ENCODE measurements around the gene NUDT2.
A peak's percentile ranks its signal among the peaks of the same experiment; 100 is the strongest.

NUDT2 gene

DNA sequence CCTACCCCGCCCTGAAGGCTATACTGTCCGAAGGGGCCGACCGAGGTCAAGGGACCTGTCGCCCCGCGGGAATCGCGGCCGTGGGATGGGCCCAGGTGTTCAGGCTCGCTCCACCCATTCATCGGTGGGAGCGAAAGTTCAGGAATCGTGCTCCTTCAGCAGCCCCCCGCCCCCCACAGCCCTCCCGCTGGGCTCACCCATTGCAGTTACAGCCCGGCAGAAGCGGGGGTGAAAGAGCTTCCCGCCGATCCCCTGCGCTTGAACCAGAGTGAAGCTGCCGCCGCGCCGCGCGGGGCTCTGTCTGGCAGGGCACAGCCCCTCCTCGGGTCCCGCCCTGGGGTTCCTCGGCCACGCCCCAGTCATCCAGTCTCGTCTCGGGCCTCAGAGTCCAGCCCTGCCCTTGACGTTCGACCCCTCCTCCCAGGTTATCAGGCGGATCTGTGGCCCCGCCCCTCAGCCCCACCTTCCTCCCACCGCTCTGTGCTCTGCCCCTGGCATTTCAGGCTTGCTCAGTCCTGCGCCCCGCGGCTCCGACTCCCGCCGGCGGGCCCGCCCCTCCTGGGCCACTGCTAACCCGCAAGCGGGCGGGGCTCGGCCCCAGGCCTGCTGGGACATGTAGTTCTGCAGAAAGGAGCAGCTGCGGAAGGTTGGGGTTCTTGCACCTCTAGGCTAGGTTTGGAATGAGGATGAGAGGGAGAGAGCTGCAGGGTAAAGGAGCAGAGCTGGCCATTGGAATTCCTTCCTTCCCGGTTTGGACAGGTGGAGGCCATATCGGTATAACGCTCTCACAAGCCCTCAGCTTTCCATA is 47.4 kb downstream of the NUDT2 start, which contains the start of gene MYORG:
Gene MYORG, minus strand, starts transcription at position 303 of the 808 bp plus-strand sequence. CDS start 3,955 bp downstream, outside the sequence.
- Histone ChIP-seq H3K36me3 (ENCODE audit: insufficient read depth, low read length) (peaks cover 1% of the 10 kb centered on the region), H3K4me1 (ENCODE audit: insufficient read depth, low read length) (peaks cover 17% of the 10 kb centered on the region), H3K27me3 (ENCODE audit: insufficient read depth, low read length) (peaks cover 24% of the 10 kb centered on the region), H3K4me3 (ENCODE audit: low read length) (peak within 1 kb of the TSS; percentile 59), H3K9me3 (ENCODE audit: low read length) (peaks cover 3% of the 10 kb centered on the region), H2AFZ (ENCODE audit: low read depth, low read length) (peak within 1 kb of the TSS; percentile 76)

DNA sequence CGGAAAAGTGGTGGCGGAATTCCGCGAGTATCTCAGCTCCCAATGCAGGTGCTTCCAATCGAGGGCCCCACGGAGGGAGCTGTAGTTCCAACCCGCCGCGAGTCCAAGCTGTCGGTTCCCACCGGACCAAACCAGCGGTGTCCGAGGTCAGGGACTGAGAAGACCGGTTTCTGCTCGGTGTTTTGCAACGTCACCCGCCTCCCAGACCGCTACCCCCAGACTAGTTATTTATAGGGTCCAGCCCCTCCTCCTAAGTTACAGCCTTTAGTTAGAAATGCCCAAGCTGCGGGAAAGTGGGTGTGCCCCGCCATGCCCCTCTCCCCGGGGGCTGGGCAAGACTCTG is 48.0 kb downstream of the NUDT2 start:
- Histone ChIP-seq H3K9me3 (ENCODE audit: low read length) (no peaks in the 10 kb centered on the region), H3K36me3 (ENCODE audit: insufficient read depth, low read length) (no peaks in the 10 kb centered on the region), H3K4me3 (ENCODE audit: low read length) (peak overlapping the region; percentile 59), H3K27me3 (ENCODE audit: insufficient read depth, low read length) (peaks cover 25% of the 10 kb centered on the region), H3K4me1 (ENCODE audit: insufficient read depth, low read length) (peaks cover 17% of the 10 kb centered on the region), H2AFZ (ENCODE audit: low read depth, low read length) (peak overlapping the region; percentile 76)

DNA sequence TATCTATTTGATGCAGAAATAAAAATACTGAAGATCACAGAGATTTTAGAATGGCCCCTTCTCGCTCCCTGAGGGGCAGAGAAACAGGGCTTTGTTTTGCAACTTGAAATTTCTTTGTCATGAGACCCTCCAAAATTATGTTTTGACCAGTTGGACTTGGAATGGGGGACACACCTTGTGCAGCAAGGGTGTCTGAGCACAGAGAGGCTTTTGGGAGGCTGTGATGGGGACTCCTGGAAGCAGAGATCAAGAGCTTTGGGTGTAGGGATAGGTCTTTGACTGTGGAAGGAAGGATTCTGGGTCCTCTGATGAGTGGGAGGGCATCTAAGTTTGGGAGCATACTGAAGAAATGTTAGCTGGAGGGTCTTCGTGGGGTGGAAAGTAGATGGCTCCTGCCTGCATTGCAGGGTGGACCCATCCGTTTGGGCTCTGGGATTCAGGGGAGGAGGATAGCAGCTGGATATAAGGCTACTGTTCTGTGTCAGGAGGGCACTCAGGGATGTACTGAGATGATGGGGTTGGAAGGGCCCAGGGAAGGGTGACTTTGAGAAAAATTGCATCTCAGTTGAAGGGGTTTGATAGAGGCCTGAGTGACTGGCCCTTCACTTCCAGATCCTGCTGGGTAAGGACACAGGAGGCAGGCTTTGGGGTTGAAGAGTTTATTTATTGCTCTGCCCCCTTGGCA is 49.1 kb downstream of the NUDT2 start:
- peaks cover 25% of the 10 kb centered on the region for H3K27me3 ChIP-seq (ENCODE audit: insufficient read depth, low read length)
- H3K4me1 ChIP-seq (ENCODE audit: insufficient read depth, low read length) = peaks cover 17% of the 10 kb centered on the region
- no peaks in the 10 kb centered on the region for H3K36me3 ChIP-seq (ENCODE audit: insufficient read depth, low read length)
- no peak overlapping the region for H3K4me3 ChIP-seq (ENCODE audit: low read length)
- no peaks in the 10 kb centered on the region for H3K9me3 ChIP-seq (ENCODE audit: low read length)
- H2AFZ ChIP-seq (ENCODE audit: low read depth, low read length) = no peak overlapping the region

DNA sequence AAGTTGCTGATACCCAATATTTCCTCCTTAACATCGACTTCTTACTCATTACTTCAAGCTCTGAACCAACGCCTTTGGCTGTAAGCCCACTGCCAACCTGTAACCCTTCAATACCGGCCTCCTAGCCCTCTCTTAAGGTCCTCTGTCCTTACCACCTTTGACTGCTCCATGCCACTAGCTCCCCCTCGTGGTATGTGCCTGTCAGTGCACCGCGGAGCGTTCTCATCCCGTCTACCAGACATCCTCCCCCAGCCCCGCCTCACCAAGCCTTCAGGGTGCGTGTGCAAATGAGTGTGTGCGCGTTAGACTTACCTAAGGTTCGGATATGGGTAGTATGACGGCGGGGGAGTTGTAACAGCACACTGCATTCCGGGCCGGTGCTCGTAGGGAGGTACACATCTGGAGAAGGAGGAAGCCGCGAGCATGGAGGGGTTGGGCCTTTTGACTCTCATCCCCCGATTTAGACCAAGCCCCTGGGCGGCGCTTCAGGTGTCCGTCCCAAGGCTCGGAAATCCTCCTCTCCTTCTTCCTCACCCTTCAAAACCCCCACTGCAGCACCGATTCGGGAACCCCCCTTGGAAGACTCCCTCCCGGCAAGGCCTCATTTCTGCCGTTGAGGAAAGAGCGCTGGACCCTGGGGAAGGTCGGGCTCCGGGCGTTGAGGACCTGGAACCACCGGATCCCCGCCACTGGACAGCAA is 50.1 kb downstream of the NUDT2 start:
- Histone ChIP-seq H3K4me3 (ENCODE audit: low read length) (peak overlapping the region; percentile 22), H2AFZ (ENCODE audit: low read depth, low read length) (no peak overlapping the region), H3K9me3 (ENCODE audit: low read length) (no peaks in the 10 kb centered on the region), H3K4me1 (ENCODE audit: insufficient read depth, low read length) (peaks cover 17% of the 10 kb centered on the region), H3K27me3 (ENCODE audit: insufficient read depth, low read length) (peaks cover 27% of the 10 kb centered on the region), H3K36me3 (ENCODE audit: insufficient read depth, low read length) (no peaks in the 10 kb centered on the region)

DNA sequence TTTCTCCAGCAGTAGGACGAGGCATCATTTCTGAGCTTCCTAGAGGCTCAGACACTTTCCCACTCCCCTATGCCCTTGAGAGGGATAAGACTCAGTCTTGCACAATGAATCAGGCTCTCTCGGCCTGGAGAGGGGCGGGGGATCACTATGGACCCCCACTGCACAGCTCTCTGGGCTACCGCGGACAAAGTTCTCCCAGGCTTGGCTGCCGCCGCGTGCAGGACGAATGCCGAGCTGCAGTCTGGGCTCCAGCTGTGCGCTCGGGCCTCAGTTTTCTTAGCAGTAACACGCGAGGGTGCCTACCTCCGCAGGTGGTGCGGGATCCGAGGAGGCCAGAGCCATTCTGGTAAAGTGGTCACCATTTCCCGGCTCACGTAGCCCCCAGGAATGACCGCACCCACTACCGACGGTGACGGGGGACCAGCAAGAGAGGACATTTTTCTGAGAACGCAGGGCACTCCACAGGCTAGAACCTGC is 50.7 kb downstream of the NUDT2 start:
- Histone ChIP-seq H3K4me1 (ENCODE audit: insufficient read depth, low read length) (peaks cover 17% of the 10 kb centered on the region), H3K36me3 (ENCODE audit: insufficient read depth, low read length) (no peaks in the 10 kb centered on the region), H3K4me3 (ENCODE audit: low read length) (peak overlapping the region; percentile 44), H2AFZ (ENCODE audit: low read depth, low read length) (no peak overlapping the region), H3K9me3 (ENCODE audit: low read length) (no peaks in the 10 kb centered on the region), H3K27me3 (ENCODE audit: insufficient read depth, low read length) (peaks cover 27% of the 10 kb centered on the region)

DNA sequence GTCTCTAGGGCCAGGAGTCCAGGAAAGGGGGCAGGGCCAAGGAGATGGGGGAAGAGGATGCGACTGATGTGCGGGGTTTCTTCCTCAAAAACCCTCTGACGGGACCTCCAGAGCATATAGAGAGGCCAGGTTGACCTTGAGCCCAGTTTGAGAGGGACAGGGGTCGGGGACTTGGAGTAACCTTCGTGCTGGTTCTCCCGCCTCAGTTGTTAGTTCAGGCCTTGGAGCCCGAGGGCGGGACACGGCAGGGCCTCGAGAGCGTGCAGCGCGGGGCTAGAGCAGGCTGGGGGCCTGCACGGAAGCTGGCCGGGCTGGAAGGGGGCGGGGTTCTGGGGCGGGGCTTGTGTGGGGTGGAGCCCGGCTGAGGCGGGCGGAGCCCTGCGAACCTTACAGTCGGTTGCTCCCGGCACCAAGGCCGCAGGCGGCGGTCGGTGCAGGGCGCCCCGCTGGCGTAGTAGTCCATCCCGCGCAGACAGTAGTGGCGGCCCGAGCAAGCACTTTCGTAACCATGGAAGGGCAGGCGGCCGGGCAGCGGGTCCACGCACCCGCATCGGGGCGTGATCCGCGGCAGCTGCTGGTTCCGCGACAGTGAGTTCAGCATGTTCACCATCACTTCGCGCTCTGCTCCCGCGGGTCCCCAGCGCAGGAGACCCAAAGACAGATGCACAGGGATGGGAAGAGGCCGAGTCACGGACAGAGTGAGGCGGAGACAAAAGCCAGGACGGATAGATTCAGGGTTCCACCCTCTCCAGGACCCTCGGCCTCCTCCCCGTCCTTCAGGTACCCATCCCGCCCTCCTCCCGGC is 51.3 kb downstream of the NUDT2 start:
- Histone ChIP-seq H3K27me3 (ENCODE audit: insufficient read depth, low read length) (peaks cover 27% of the 10 kb centered on the region), H3K36me3 (ENCODE audit: insufficient read depth, low read length) (no peaks in the 10 kb centered on the region), H3K9me3 (ENCODE audit: low read length) (no peaks in the 10 kb centered on the region), H3K4me3 (ENCODE audit: low read length) (peak overlapping the region; percentile 44), H3K4me1 (ENCODE audit: insufficient read depth, low read length) (peaks cover 17% of the 10 kb centered on the region), H2AFZ (ENCODE audit: low read depth, low read length) (peak overlapping the region; percentile 3)

DNA sequence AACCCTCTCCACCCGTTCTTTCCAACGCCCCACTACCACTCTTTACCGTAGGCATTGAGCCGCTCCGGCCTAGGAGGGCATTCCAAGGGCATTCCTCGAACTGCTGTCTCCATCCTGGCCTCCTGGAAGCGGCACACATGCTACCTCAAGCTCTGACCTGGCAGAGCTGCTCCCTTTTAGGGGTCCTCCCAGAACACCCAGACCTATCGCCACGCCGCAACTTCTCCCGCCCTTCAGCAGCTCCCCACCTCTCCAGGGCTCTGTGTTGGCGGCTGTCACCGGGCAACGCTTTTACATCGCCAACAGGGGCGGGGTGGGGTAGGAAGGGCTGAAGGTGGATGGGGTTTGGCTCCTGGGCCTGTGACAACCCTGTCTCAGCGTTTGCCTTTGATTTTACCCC is 52.0 kb downstream of the NUDT2 start:
- Histone ChIP-seq H2AFZ (ENCODE audit: low read depth, low read length) (peak overlapping the region; percentile 3), H3K9me3 (ENCODE audit: low read length) (no peaks in the 10 kb centered on the region), H3K4me3 (ENCODE audit: low read length) (peak overlapping the region; percentile 44), H3K36me3 (ENCODE audit: insufficient read depth, low read length) (no peaks in the 10 kb centered on the region), H3K27me3 (ENCODE audit: insufficient read depth, low read length) (peaks cover 27% of the 10 kb centered on the region), H3K4me1 (ENCODE audit: insufficient read depth, low read length) (peaks cover 15% of the 10 kb centered on the region)

DNA sequence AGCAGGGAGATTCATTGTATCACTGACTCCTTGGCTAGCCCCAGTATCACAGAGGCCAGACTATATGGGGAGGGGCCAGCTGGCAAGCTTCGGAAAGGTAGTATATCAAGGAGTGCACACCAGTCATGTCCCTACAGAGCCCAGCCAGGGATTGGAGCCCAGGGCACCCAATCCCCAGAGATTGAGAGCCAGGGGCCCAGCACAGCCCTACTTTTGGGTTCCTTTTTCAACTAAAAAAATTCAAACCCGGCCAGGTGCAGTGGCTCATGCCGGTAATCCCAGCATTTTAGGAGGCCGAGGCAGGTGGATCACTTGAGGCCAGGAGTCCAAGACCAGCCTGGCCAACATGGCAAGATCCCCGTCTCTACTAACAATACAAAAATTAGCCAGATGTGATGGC is 52.7 kb downstream of the NUDT2 start:
- Histone ChIP-seq H3K4me3 (ENCODE audit: low read length) (no peak overlapping the region), H3K36me3 (ENCODE audit: insufficient read depth, low read length) (no peaks in the 10 kb centered on the region), H2AFZ (ENCODE audit: low read depth, low read length) (no peak overlapping the region), H3K9me3 (ENCODE audit: low read length) (no peaks in the 10 kb centered on the region), H3K4me1 (ENCODE audit: insufficient read depth, low read length) (peaks cover 11% of the 10 kb centered on the region), H3K27me3 (ENCODE audit: insufficient read depth, low read length) (peaks cover 27% of the 10 kb centered on the region)

DNA sequence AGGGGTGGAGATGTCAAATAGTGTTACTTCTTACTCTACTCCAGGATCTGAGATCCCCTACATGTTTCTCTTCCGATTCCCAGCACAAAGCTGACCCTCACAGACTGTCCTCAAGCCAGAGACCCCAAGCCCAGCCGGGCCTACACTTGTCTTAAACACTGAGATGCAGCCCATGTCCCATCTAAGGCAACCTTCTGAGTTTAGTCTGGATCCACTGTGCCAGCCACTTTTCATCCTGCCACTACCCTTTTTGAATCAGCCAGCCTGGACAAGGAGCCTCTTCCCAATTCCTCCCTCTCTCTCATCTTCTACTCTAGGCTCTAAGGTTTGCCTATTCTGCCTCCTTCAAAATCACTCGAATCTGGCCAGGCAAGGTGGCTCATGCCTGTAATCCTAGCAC is 53.5 kb downstream of the NUDT2 start:
- Histone ChIP-seq H3K36me3 (ENCODE audit: insufficient read depth, low read length) (no peaks in the 10 kb centered on the region), H3K9me3 (ENCODE audit: low read length) (no peaks in the 10 kb centered on the region), H3K4me3 (ENCODE audit: low read length) (no peak overlapping the region), H3K4me1 (ENCODE audit: insufficient read depth, low read length) (peaks cover 8% of the 10 kb centered on the region), H2AFZ (ENCODE audit: low read depth, low read length) (no peak overlapping the region), H3K27me3 (ENCODE audit: insufficient read depth, low read length) (peaks cover 27% of the 10 kb centered on the region)

DNA sequence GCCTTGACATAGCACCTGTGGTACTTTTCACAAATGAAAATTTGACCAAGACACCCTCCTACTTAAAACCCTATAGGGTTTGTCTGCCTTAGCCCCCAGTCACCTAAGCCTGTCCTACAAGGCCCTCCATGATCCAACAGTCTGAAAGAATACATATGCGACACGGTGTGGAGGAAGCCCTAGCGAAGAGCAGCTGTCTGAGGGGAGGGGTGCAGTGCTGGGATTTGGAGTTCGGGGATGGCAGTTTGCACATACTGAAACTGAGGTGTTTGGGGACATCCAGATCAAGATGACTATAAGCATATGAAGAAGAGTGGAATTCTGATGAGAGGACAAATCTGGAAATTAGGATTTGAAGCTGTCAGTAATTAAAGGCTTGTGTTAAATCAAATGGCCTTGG is 54.5 kb downstream of the NUDT2 start:
- Histone ChIP-seq H3K4me1 (ENCODE audit: insufficient read depth, low read length) (peaks cover 8% of the 10 kb centered on the region), H2AFZ (ENCODE audit: low read depth, low read length) (no peak overlapping the region), H3K36me3 (ENCODE audit: insufficient read depth, low read length) (no peaks in the 10 kb centered on the region), H3K4me3 (ENCODE audit: low read length) (no peak overlapping the region), H3K9me3 (ENCODE audit: low read length) (no peaks in the 10 kb centered on the region), H3K27me3 (ENCODE audit: insufficient read depth, low read length) (peaks cover 27% of the 10 kb centered on the region)

DNA sequence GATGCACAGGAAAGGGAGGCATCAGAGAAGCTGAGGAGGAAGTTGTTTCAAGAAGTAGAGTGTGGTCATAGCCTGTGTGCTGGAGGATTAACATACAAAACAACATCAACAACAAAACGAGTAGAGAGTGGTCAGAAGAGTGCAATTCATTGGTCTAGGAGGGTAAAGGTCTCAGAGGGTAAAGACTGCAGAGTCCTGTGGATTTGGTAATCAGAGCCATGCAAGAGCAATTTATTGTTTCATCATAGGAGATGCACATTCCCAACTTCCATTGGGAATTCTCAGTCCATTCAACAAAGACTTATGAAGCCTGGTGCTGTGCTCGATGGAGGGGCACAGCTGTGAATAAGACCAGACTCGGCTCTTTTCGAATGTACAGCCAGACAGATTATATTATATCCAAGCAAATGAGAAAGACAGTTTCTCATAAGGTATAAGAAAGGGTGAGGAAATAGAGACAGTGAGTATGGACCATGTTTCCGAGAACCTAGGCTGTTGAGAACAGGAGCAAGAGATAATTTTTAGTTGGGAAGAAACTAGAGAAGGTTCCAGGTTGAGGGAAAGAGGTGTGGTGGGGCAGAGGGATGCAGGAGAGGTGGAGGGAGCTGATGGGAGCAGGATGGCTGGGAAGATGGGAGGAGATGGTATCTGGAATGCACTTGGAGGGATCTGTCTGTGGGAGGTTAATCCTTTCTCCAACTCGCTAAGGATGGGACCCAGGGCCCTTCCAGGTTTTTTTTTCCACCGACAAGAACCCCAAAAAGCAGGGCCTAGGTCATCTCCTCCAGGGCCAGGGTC is 55.2 kb downstream of the NUDT2 start:
- Histone ChIP-seq H3K9me3 (ENCODE audit: low read length) (no peaks in the 10 kb centered on the region), H3K4me1 (ENCODE audit: insufficient read depth, low read length) (peaks cover 8% of the 10 kb centered on the region), H2AFZ (ENCODE audit: low read depth, low read length) (no peak overlapping the region), H3K27me3 (ENCODE audit: insufficient read depth, low read length) (peaks cover 23% of the 10 kb centered on the region), H3K4me3 (ENCODE audit: low read length) (no peak overlapping the region), H3K36me3 (ENCODE audit: insufficient read depth, low read length) (no peaks in the 10 kb centered on the region)

All from neuron (in vitro differentiated cells).